ENCODE data around the gene LDLRAP1. TPM values are rescaled to one million over a fixed set of nuclear protein-coding genes. Genes with fewer than 3 reads are reported as not detected.

Gene LDLRAP1
- total RNA-seq, 1 donor from 2014 or later, result 8.0 TPM

DNA sequence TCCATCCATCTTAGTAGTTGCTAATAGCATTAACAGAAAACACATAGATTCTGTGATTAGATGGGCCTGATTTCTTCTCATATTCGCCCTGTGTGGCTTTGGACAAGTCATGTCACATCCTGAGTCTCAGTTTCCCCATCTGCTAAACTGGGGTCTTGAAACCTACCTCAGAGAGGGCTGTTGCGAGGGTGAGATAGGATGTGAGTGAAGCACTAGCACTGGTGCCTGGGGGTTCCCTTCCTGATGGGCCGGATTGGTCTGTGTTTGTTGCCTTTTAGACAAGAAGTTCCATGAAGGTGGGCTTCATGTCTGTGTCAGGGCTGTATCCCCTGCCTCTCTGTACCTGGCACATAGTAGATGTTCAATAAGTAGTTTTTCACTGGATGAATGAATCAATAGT, 69.7 kb downstream of the LDLRAP1 start:
- H3K4me1 Mint-ChIP-seq (ENCODE audit: low read depth, unreplicated experiment), result no peaks in the 10 kb centered on the region
- Histone ChIP-seq H3K27me3 (ENCODE audit: insufficient read depth, low read length) (peaks cover 50% of the 10 kb centered on the region), H3K4me3 (ENCODE audit: insufficient read depth, low read depth, low read length) (no peak overlapping the region), H3K4me1 (ENCODE audit: insufficient read depth, low read length) (peaks cover 8% of the 10 kb centered on the region), H3K4me2 (ENCODE audit: low read length) (no peak overlapping the region), H2AFZ (ENCODE audit: low read depth, low read length) (no peak overlapping the region), H3K27ac (ENCODE audit: low read depth, low read length) (no peak overlapping the region), H3K9me3 (ENCODE audit: insufficient read depth, low read depth, low read length) (no peaks in the 10 kb centered on the region), H3K79me2 (ENCODE audit: insufficient read depth, low read length) (no peaks in the 10 kb centered on the region), H4K20me1 (ENCODE audit: insufficient read depth, low read length) (peaks cover 5% of the 10 kb centered on the region), H3K9ac (ENCODE audit: low read length) (no peak overlapping the region), H3K36me3 (ENCODE audit: insufficient read depth, low read length) (no peaks in the 10 kb centered on the region)
- no peak overlapping the region for H3K4me3 Mint-ChIP-seq (ENCODE audit: unreplicated experiment)
- no peak for FAIRE-seq
- DNase-seq (ENCODE audit: low read depth), result no peak
- no peak overlapping the region for H3K27ac Mint-ChIP-seq (ENCODE audit: unreplicated experiment)
- H3K36me3 Mint-ChIP-seq (ENCODE audit: low read depth, unreplicated experiment), result peaks cover 2% of the 10 kb centered on the region
- TF ChIP-seq EZH2 (IDR thresholded peaks at IDR 0.05; ENCODE audit: insufficient read depth, low read length) (no peak), CTCF (IDR thresholded peaks at IDR 0.05; ENCODE audit: insufficient read depth, low read depth, low read length) (no peak)
- H3K27me3 Mint-ChIP-seq (ENCODE audit: low read depth, unreplicated experiment), result peaks cover 65% of the 10 kb centered on the region
- no peaks in the 10 kb centered on the region for H3K9me3 Mint-ChIP-seq (ENCODE audit: unreplicated experiment)

DNA sequence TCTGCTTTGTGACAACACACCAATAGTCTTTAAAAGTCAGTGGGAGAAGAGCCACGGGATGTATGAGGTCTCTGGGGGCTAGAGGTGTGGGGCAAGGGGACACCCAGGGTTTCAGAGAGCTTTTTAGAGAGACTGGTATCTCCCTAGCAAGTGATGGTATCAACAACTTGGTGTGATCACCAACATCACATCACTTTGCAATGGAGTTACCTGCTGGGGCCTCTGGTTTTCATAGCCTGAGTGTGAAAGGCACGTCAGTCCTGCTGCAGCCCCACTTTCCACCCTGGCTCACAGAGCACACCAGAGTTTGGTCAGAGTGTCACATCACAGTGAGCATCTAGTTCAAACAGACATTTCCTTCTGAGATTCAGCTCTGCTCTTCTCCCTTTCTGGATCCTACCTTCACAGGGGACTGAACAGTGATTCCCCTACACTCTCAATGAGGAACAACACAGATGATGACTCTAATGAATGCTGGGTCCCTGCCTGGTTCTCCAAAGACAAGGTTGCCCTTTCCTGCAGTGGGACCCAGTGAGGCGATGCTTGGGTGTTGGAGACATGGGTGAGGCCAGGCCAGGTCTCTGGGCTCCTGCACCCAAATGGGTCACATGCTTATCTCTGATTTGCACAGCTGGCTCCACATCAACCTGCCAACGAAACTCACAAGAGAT, 71.2 kb downstream of the LDLRAP1 start:
- no peak overlapping the region for H3K27ac Mint-ChIP-seq (ENCODE audit: unreplicated experiment)
- Histone ChIP-seq H3K27me3 (ENCODE audit: insufficient read depth, low read length) (peaks cover 60% of the 10 kb centered on the region), H3K4me1 (ENCODE audit: insufficient read depth, low read length) (peaks cover 5% of the 10 kb centered on the region), H3K36me3 (ENCODE audit: insufficient read depth, low read length) (no peaks in the 10 kb centered on the region), H3K4me3 (ENCODE audit: insufficient read depth, low read depth, low read length) (no peak overlapping the region), H3K9ac (ENCODE audit: low read length) (no peak overlapping the region), H3K4me2 (ENCODE audit: low read length) (no peak overlapping the region), H4K20me1 (ENCODE audit: insufficient read depth, low read length) (peaks cover 13% of the 10 kb centered on the region), H3K9me3 (ENCODE audit: insufficient read depth, low read depth, low read length) (no peaks in the 10 kb centered on the region), H2AFZ (ENCODE audit: low read depth, low read length) (no peak overlapping the region), H3K79me2 (ENCODE audit: insufficient read depth, low read length) (no peaks in the 10 kb centered on the region), H3K27ac (ENCODE audit: low read depth, low read length) (no peak overlapping the region)
- no peak for FAIRE-seq
- H3K27me3 Mint-ChIP-seq (ENCODE audit: low read depth, unreplicated experiment), result peaks cover 75% of the 10 kb centered on the region
- no peak overlapping the region for H3K4me3 Mint-ChIP-seq (ENCODE audit: unreplicated experiment)
- H3K4me1 Mint-ChIP-seq (ENCODE audit: low read depth, unreplicated experiment), result no peaks in the 10 kb centered on the region
- peaks cover 2% of the 10 kb centered on the region for H3K36me3 Mint-ChIP-seq (ENCODE audit: low read depth, unreplicated experiment)
- no peak for DNase-seq (ENCODE audit: low read depth)
- peak; percentile 19 for TF ChIP-seq EZH2 (IDR thresholded peaks at IDR 0.05; ENCODE audit: insufficient read depth, low read length)
- no peak for TF ChIP-seq CTCF (IDR thresholded peaks at IDR 0.05; ENCODE audit: insufficient read depth, low read depth, low read length)
- no peaks in the 10 kb centered on the region for H3K9me3 Mint-ChIP-seq (ENCODE audit: unreplicated experiment)

DNA sequence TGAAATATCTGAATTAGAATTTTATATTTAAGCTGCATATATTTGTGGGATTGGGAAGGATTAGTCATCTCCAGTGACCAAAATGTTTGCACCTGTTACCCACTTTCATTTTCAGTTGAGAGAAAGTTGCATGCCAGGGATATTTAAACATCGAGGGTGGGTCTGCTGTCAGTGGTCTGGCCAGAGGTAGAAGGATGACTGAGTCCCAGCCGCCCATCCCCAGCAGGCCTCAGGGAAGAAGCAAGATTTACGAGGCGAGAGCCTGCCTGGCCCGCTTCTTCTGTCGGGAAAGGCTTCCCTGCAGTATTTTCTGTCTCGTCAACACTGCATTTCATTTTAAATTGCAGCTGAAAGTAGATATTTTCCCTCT, 71.8 kb downstream of the LDLRAP1 start:
- Histone ChIP-seq H3K79me2 (ENCODE audit: insufficient read depth, low read length) (no peaks in the 10 kb centered on the region), H3K27me3 (ENCODE audit: insufficient read depth, low read length) (peaks cover 60% of the 10 kb centered on the region), H3K9me3 (ENCODE audit: insufficient read depth, low read depth, low read length) (no peaks in the 10 kb centered on the region), H4K20me1 (ENCODE audit: insufficient read depth, low read length) (peaks cover 13% of the 10 kb centered on the region), H3K4me1 (ENCODE audit: insufficient read depth, low read length) (peaks cover 5% of the 10 kb centered on the region), H3K4me3 (ENCODE audit: insufficient read depth, low read depth, low read length) (no peak overlapping the region), H3K27ac (ENCODE audit: low read depth, low read length) (no peak overlapping the region), H3K36me3 (ENCODE audit: insufficient read depth, low read length) (no peaks in the 10 kb centered on the region), H3K9ac (ENCODE audit: low read length) (no peak overlapping the region), H2AFZ (ENCODE audit: low read depth, low read length) (no peak overlapping the region), H3K4me2 (ENCODE audit: low read length) (peak overlapping the region; percentile 86)
- no peak for FAIRE-seq
- Mint-ChIP-seq H3K4me1 (ENCODE audit: low read depth, unreplicated experiment) (no peaks in the 10 kb centered on the region), H3K27me3 (ENCODE audit: low read depth, unreplicated experiment) (peaks cover 75% of the 10 kb centered on the region), H3K4me3 (ENCODE audit: unreplicated experiment) (no peak overlapping the region), H3K27ac (ENCODE audit: unreplicated experiment) (no peak overlapping the region), H3K9me3 (ENCODE audit: unreplicated experiment) (no peaks in the 10 kb centered on the region), H3K36me3 (ENCODE audit: low read depth, unreplicated experiment) (peaks cover 2% of the 10 kb centered on the region)
- no peak for DNase-seq (ENCODE audit: low read depth)
- no peak for TF ChIP-seq CTCF (IDR thresholded peaks at IDR 0.05; ENCODE audit: insufficient read depth, low read depth, low read length)
- TF ChIP-seq EZH2 (IDR thresholded peaks at IDR 0.05; ENCODE audit: insufficient read depth, low read length), result no peak

All from astrocyte (in vitro differentiated cells and primary cell).